UCSD-AML1 (cell line): ENCODE data around the gene FAM13C.

Experiments
- DNase-seq: peaks from one replicate; lab custom pipeline; 2025; ENCODE audit not compliant: unreplicated experiment; lab: John Stamatoyannopoulos, UW

FAM13C gene

GRCh38 chr10:59362959-59363381, 621 bp upstream of the FAM13C start:
- DNase-seq = no peak

GRCh38 chr10:59361663-59362143, 646 bp downstream of the FAM13C start:
- DNase-seq = no peak

GRCh38 chr10:59360605-59361405, 1.5 kb downstream of the FAM13C start:
- no peak for DNase-seq

GRCh38 chr10:59358576-59358975, 3.8 kb downstream of the FAM13C start:
- no peak for DNase-seq

GRCh38 chr10:59354434-59354833, 7.9 kb downstream of the FAM13C start:
- no peak for DNase-seq

- DNase-seq = no peak
These were observed 11.8 kb downstream of the FAM13C start for GRCh38 chr10:59350558-59350957.

- DNase-seq = no peak
These were observed 16.0 kb downstream of the FAM13C start for GRCh38 chr10:59346321-59346720.

GRCh38 chr10:59342723-59343122, 19.6 kb downstream of the FAM13C start:
- no peak for DNase-seq

- DNase-seq = no peak
These were observed 20.3 kb downstream of the FAM13C start for GRCh38 chr10:59342000-59342399.

GRCh38 chr10:59340285-59340684, 22.1 kb downstream of the FAM13C start:
- DNase-seq = no peak

GRCh38 chr10:59339351-59339750, 23.0 kb downstream of the FAM13C start:
- DNase-seq = no peak

- no peak for DNase-seq
These were observed 25.1 kb downstream of the FAM13C start for GRCh38 chr10:59337201-59337652.

GRCh38 chr10:59336632-59337031, 25.7 kb downstream of the FAM13C start:
- DNase-seq = no peak

- DNase-seq = no peak
These were observed 26.9 kb downstream of the FAM13C start for GRCh38 chr10:59335497-59335896.

GRCh38 chr10:59333701-59334100, 28.6 kb downstream of the FAM13C start:
- DNase-seq = no peak

GRCh38 chr10:59332581-59332980, 29.8 kb downstream of the FAM13C start:
- no peak for DNase-seq

- no peak for DNase-seq
These were observed 30.7 kb downstream of the FAM13C start for GRCh38 chr10:59331661-59332060.

GRCh38 chr10:59325116-59325515, 37.2 kb downstream of the FAM13C start:
- DNase-seq = no peak

GRCh38 chr10:59324597-59324996, 37.8 kb downstream of the FAM13C start:
- DNase-seq = no peak

GRCh38 chr10:59323831-59324401, 38.4 kb downstream of the FAM13C start:
- DNase-seq = no peak

- no peak for DNase-seq
These were observed 39.3 kb downstream of the FAM13C start for GRCh38 chr10:59323036-59323459.

- DNase-seq = no peak
These were observed 40.2 kb downstream of the FAM13C start for GRCh38 chr10:59322131-59322530.
